SU-DHL-6 (cell line): Measurements from ENCODE around the gene TMEM175.

ENCODE experiments used
- CTCF ChIP-seq: fragments of 200-600 bp; sonication (generic); IDR thresholded peaks from one replicate; pipeline ENCODE4 v1.5.1; 2017; ENCODE audit warnings: antibody characterized with exemption, mild to moderate bottlenecking, low read length, moderate library complexity; ENCODE audit not compliant: insufficient read depth, poor library complexity, severe bottlenecking
- EZH2phosphoT487 ChIP-seq: fragments of 200-600 bp; sonication (generic), shearing (Covaris generic); conservative IDR thresholded peaks from 2 replicates; pipeline ENCODE4 v1.6.1; 2018; ENCODE audit warnings: mild to moderate bottlenecking, antibody characterized with exemption, low read length, moderate library complexity, mixed read lengths

DNA sequence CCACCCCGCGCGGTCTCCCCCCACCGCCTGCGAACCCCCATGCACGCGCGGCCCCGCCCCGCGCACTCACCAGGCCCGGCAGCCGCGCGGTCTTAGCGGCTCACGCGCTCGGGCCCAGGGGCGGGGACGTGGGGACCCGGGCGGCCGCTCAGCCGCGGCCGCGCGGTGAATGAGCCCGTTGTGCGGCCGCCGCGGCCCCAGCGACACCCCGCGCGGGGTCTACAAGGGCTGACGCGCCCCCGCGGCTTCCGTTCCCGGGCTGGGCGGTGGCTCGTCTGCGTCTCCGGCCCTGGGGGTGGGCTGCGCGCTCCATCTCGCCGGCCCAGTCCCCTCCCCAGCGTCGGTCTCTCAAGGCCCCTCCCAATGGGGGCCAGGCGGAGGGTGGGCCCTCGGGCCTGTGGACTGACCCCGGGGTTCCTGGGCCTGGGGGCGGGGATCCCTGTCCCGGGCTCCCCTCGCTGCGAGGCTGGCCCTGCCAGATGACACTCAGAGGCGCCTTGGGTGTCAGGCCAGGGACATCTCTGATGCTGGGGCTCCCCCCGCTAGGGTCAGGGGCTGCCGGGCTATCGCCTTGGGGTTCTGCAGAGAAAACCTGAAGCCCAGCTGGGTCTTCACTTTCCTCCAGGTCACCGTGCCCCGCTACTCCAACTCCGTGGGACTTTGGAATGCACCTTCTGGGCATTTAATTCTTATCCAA is 65.3 kb downstream of the TMEM175 start:
- no peak for TF ChIP-seq CTCF
- no peak for TF ChIP-seq EZH2phosphoT487
